Prostate gland (tissue), 2 donors: Measurements from ENCODE around the gene HIC2.
"Not testable (repeated sequence)": the region's sequence is repeated elsewhere in the genome, so short reads cannot be mapped to it uniquely, and the experiment has no call there.

ENCODE experiments used
- POLR2A ChIP-seq: fragments of 450-650 bp; IDR thresholded peaks from one replicate; pipeline ENCODE4 v1.6.1; 2016; ENCODE audit warnings: antibody characterized with exemption, mild to moderate bottlenecking
- TF ChIP-seq, protein P1 (sequence below), 4 experiments: fragments of 200-600 bp in 2 of 4; fragments of 450-650 bp in 2 of 4; sonication (generic) in 2 of 4; IDR thresholded peaks; 1 replicate in 3 of 4; 2 replicates in 1 of 4; pipeline ENCODE4 v1.5.1; 2016 to 2019; ENCODE audit warnings: antibody characterized with exemption in 4 of 4, mild to moderate bottlenecking in 2 of 4, moderate library complexity in 2 of 4

- TF ChIP-seq, protein P1, sequence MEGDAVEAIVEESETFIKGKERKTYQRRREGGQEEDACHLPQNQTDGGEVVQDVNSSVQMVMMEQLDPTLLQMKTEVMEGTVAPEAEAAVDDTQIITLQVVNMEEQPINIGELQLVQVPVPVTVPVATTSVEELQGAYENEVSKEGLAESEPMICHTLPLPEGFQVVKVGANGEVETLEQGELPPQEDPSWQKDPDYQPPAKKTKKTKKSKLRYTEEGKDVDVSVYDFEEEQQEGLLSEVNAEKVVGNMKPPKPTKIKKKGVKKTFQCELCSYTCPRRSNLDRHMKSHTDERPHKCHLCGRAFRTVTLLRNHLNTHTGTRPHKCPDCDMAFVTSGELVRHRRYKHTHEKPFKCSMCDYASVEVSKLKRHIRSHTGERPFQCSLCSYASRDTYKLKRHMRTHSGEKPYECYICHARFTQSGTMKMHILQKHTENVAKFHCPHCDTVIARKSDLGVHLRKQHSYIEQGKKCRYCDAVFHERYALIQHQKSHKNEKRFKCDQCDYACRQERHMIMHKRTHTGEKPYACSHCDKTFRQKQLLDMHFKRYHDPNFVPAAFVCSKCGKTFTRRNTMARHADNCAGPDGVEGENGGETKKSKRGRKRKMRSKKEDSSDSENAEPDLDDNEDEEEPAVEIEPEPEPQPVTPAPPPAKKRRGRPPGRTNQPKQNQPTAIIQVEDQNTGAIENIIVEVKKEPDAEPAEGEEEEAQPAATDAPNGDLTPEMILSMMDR (IDR thresholded peaks at IDR 0.05), result not testable (repeated sequence)
- TF ChIP-seq POLR2A, result not testable (repeated sequence)
Observed at GRCh38 chr22:21394613-21395012, 22.6 kb upstream of the HIC2 start.
